Measurements from ENCODE around the gene DNMT3A. TPM values are rescaled to one million over a fixed set of nuclear protein-coding genes. Genes with fewer than 3 reads are reported as not detected.

The DNMT3A gene
- total and polyA plus RNA-seq, 2 donors (not counting 1 experiment from before 2014, with no cell fraction given): 8.9 to 24.5 TPM

DNA sequence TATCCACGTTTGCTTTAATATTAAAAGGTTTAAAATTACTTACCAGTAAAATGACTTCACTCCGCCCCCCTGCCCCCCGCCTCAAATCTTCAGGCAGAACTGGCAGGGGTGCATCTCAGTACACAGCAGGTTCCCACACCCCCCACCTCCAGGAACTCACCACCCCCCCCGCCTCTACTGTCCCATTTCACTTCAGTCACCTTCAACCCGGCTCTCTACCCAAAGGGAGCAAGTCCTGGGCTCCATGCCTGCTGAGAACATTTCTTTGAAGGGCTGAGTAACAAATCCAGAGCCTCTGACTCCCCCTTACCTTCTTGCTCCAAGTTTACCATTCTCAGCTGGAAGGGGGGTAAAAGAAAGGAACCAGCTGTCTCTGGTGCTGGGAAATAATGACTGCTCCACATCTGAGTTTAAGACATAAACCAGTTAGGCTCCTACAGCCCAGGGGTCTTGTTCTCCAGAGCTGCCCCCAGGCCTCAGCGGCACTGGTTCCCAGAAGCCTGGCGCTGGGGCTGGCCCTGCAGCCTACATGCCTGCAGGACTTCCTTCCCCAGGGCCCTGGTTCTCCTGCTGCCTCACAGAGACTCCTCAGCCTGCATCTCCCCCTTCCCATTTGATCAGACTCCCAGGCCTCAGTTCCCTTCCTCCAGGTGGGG is 42.8 kb downstream of the DNMT3A start:
- CTCF ChIA-PET: no interaction called here

DNA sequence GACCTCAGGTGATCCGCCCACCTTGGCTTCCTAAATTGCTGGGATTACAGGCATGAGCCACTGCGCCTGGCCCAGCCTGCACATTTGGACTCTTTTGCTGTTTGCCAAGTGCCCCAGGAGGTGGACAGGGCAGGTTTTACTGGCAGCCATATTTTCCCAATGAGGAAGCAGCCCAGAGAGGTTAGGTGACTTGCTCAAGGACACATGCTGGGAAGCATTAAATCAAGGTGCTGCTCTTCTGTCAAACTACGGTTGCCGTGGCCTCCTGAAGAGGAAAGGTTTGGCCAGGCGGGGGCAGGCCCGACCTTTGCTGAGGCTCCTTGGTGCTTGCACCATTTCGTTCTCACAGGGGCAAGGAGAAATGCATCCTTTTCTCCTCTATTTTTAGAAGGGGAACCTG is 44.0 kb downstream of the DNMT3A start:
- Histone ChIP-seq H3K4me3 (ENCODE audit: control extremely low read depth in 1 of 5, extremely low read depth in 1 of 5, insufficient read depth in 1 of 5, low read depth in 2 of 5, low read length in 4 of 5) (no peak overlapping the region), H3K4me1 (ENCODE audit: control insufficient read depth in 2 of 2, insufficient read depth in 2 of 2, low read length in 2 of 2) (peaks cover 51 to 62% of the 10 kb centered on the region in 2 donors), H2AFZ (ENCODE audit: insufficient read depth, low read depth, low read length, poor library complexity, severe bottlenecking) (no peak overlapping the region), H3K9me3 (ENCODE audit: control extremely low read depth in 1 of 3, control insufficient read depth in 2 of 3, insufficient read depth in 1 of 3, low read length in 2 of 3) (no peaks in the 10 kb centered on the region), H3K9ac (ENCODE audit: low read length) (no peak overlapping the region), H3K79me2 (ENCODE audit: control insufficient read depth, insufficient read depth, low read length) (peaks cover 16% of the 10 kb centered on the region), H3K36me3 (replicated peaks in 1 of 2; ENCODE audit: control extremely low read depth in 1 of 2, control insufficient read depth in 1 of 2, extremely low read depth in 1 of 2, insufficient read depth in 2 of 2, low read length in 1 of 2) (peaks cover 0 to 8% of the 10 kb centered on the region in 2 experiments), H4K20me1 (ENCODE audit: control insufficient read depth, insufficient read depth, low read length, poor library complexity, severe bottlenecking) (no peaks in the 10 kb centered on the region), H3K27me3 (replicated peaks in 1 of 4; ENCODE audit: control extremely low read depth in 1 of 4, control insufficient read depth in 3 of 4, insufficient read depth in 4 of 4, low read length in 3 of 4) (no peaks in the 10 kb centered on the region), H3K27ac (ENCODE audit: low read length in 2 of 2) (no peak overlapping the region), H3K4me2 (replicated peaks; ENCODE audit: low read depth, low read length, poor library complexity, severe bottlenecking) (no peak overlapping the region)
- H3K4me1 Mint-ChIP-seq: peaks cover 52% of the 10 kb centered on the region
- ChIA-PET CTCF (no interaction called here), POLR2A (no interaction called here)
- intact Hi-C loops (cut with micrococcal nuclease): no loop called here
- TF ChIP-seq, protein P1, sequence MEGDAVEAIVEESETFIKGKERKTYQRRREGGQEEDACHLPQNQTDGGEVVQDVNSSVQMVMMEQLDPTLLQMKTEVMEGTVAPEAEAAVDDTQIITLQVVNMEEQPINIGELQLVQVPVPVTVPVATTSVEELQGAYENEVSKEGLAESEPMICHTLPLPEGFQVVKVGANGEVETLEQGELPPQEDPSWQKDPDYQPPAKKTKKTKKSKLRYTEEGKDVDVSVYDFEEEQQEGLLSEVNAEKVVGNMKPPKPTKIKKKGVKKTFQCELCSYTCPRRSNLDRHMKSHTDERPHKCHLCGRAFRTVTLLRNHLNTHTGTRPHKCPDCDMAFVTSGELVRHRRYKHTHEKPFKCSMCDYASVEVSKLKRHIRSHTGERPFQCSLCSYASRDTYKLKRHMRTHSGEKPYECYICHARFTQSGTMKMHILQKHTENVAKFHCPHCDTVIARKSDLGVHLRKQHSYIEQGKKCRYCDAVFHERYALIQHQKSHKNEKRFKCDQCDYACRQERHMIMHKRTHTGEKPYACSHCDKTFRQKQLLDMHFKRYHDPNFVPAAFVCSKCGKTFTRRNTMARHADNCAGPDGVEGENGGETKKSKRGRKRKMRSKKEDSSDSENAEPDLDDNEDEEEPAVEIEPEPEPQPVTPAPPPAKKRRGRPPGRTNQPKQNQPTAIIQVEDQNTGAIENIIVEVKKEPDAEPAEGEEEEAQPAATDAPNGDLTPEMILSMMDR (IDR thresholded peaks at IDR 0.05): no peak
- no peak for TF ChIP-seq EZH2 (IDR thresholded peaks at IDR 0.05; ENCODE audit: borderline replicate concordance, insufficient read depth, low read depth, low read length, poor library complexity, severe bottlenecking)
- H3K9me3 Mint-ChIP-seq (ENCODE audit: insufficient read depth): no peaks in the 10 kb centered on the region
- H3K27me3 Mint-ChIP-seq: no peaks in the 10 kb centered on the region
- H3K27ac Mint-ChIP-seq: no peak overlapping the region
- no peak for ATAC-seq (ENCODE audit: low read depth)
- WGBS (ENCODE audit: insufficient coverage): 90% methylated on average over 6 of the region's 7 CpGs
- H3K4me3 Mint-ChIP-seq: no peak overlapping the region
- DNase-seq: no peak

More for the DNA sequence above, 42.8 kb downstream of the DNMT3A start:
- H3K9ac ChIP-seq (ENCODE audit: low read length): no peak overlapping the region
- ATAC-seq (ENCODE audit: low read depth) (no peak), DNase-seq (no peak)
- WGBS (ENCODE audit: insufficient coverage): 94% methylated on average over 2 of the region's 7 CpGs
- no peak overlapping the region for H3K4me3 ChIP-seq (ENCODE audit: control extremely low read depth in 1 of 5, extremely low read depth in 1 of 5, insufficient read depth in 1 of 5, low read depth in 2 of 5, low read length in 4 of 5)
- H3K36me3 ChIP-seq (replicated peaks in 1 of 2; ENCODE audit: control extremely low read depth in 1 of 2, control insufficient read depth in 1 of 2, extremely low read depth in 1 of 2, insufficient read depth in 2 of 2, low read length in 1 of 2): peaks cover 0 to 12% of the 10 kb centered on the region in 2 experiments
- intact Hi-C loops (cut with micrococcal nuclease): no loop called here
- no peak overlapping the region for H2AFZ ChIP-seq (ENCODE audit: insufficient read depth, low read depth, low read length, poor library complexity, severe bottlenecking)
- Mint-ChIP-seq H3K27ac (no peak overlapping the region), H3K9me3 (ENCODE audit: insufficient read depth) (no peaks in the 10 kb centered on the region), H3K27me3 (no peaks in the 10 kb centered on the region), H3K4me1 (peaks cover 57% of the 10 kb centered on the region), H3K4me3 (no peak overlapping the region)
- POLR2A ChIA-PET: no interaction called here
- H3K9me3 ChIP-seq (ENCODE audit: control extremely low read depth in 1 of 3, control insufficient read depth in 2 of 3, insufficient read depth in 1 of 3, low read length in 2 of 3): no peaks in the 10 kb centered on the region
- no peak overlapping the region for H3K27ac ChIP-seq (ENCODE audit: low read length in 2 of 2)
- H3K4me2 ChIP-seq (replicated peaks; ENCODE audit: low read depth, low read length, poor library complexity, severe bottlenecking): no peak overlapping the region
- peaks cover 51 to 62% of the 10 kb centered on the region in 2 donors for H3K4me1 ChIP-seq (ENCODE audit: control insufficient read depth in 2 of 2, insufficient read depth in 2 of 2, low read length in 2 of 2)
- no peaks in the 10 kb centered on the region for H3K27me3 ChIP-seq (replicated peaks in 1 of 4; ENCODE audit: control extremely low read depth in 1 of 4, control insufficient read depth in 3 of 4, insufficient read depth in 4 of 4, low read length in 3 of 4)
- peaks cover 16% of the 10 kb centered on the region for H3K79me2 ChIP-seq (ENCODE audit: control insufficient read depth, insufficient read depth, low read length)
- TF ChIP-seq EZH2 (IDR thresholded peaks at IDR 0.05; ENCODE audit: borderline replicate concordance, insufficient read depth, low read depth, low read length, poor library complexity, severe bottlenecking): no peak
- TF ChIP-seq, protein P1 (IDR thresholded peaks at IDR 0.05): no peak
- H4K20me1 ChIP-seq (ENCODE audit: control insufficient read depth, insufficient read depth, low read length, poor library complexity, severe bottlenecking): no peaks in the 10 kb centered on the region

Measured in B cell (primary cell).